OCI-LY7 (cell line): ENCODE results near the gene TAS2R43. TPM values are rescaled to one million over a fixed set of nuclear protein-coding genes. Genes with fewer than 3 reads are reported as not detected.
"Not testable (repeated sequence)": the region's sequence is repeated elsewhere in the genome, so short reads cannot be mapped to it uniquely, and the experiment has no call there.

Experiments used
- BruUV-seq: library from RNA; stranded (reverse); fragments of 400-500 nt; replicated peaks from 2 replicates; lab custom pipeline; 2021; lab: Mats Ljungman, UMichigan
- CTCF ChIA-PET: fragments of 300-600 bp; sonication (Branson Sonifier 250); formaldehyde crosslinking; loops from one replicate; lab custom pipeline; 2022; ENCODE audit warnings: antibody characterized with exemption; ENCODE audit not compliant: unreplicated experiment; lab: Charles Lee
- POLR2A ChIA-PET: fragments of 300-600 bp; sonication (Branson Sonifier 250); formaldehyde crosslinking; loops from one replicate; lab custom pipeline; 2022; ENCODE audit warnings: antibody characterized with exemption; lab: Charles Lee
- DNase-seq: peaks from one replicate; pipeline ENCODE4 v3.0.0-alpha.2; 2015; ENCODE audit warnings: low spot score
- H2AFZ ChIP-seq: fragments of 200-600 bp; sonication (generic), shearing (Covaris generic); 2 replicates; pipeline ENCODE4 v1.6.1; 2014; ENCODE audit warnings: mild to moderate bottlenecking, antibody characterized with exemption, low read length, moderate library complexity
- H3K27ac ChIP-seq: fragments of 200-600 bp; sonication (generic); 2 replicates; pipeline ENCODE4 v1.5.1; 2014; ENCODE audit warnings: mixed run types, low read depth, mild to moderate bottlenecking, moderate library complexity, low read length, inconsistent platforms; ENCODE audit not compliant: poor library complexity, severe bottlenecking
- H3K36me3 ChIP-seq: fragments of 200-600 bp; sonication (generic); 2 replicates; pipeline ENCODE4 v1.6.1; 2014; ENCODE audit warnings: mild to moderate bottlenecking, antibody characterized with exemption, low read length, moderate library complexity, mixed read lengths; ENCODE audit not compliant: insufficient read depth
- H3K4me1 ChIP-seq: fragments of 200-600 bp; sonication (generic); 2 replicates; pipeline ENCODE4 v1.5.1; 2014; ENCODE audit warnings: mild to moderate bottlenecking, low read length; ENCODE audit not compliant: insufficient read depth, poor library complexity, severe bottlenecking
- H3K4me2 ChIP-seq: fragments of 200-600 bp; sonication (generic); 2 replicates; pipeline ENCODE4 v1.6.1; 2014; ENCODE audit warnings: mild to moderate bottlenecking, low read length
- H3K4me3 ChIP-seq: fragments of 200-600 bp; sonication (generic); 2 replicates; pipeline ENCODE4 v1.5.1; 2014; ENCODE audit warnings: mild to moderate bottlenecking, low read depth, low read length; ENCODE audit not compliant: poor library complexity, severe bottlenecking
- H3K79me2 ChIP-seq: fragments of 200-600 bp; sonication (generic); 2 replicates; pipeline ENCODE4 v1.6.1; 2016; ENCODE audit warnings: low read depth, mild to moderate bottlenecking, low read length, moderate library complexity, mixed read lengths; ENCODE audit not compliant: insufficient read depth
- H3K9me2 ChIP-seq: fragments of 200-600 bp; sonication (generic); 2 replicates; pipeline ENCODE4 v1.6.1; 2016; ENCODE audit warnings: mild to moderate bottlenecking, low read length, mixed read lengths; ENCODE audit not compliant: insufficient read depth
- H3K9me3 ChIP-seq: fragments of 200-600 bp; sonication (generic); 2 replicates; pipeline ENCODE4 v1.6.1; 2014; ENCODE audit warnings: mild to moderate bottlenecking, mixed run types, low read length, mixed read lengths
- H4K20me1 ChIP-seq: fragments of 200-600 bp; sonication (generic); 2 replicates; pipeline ENCODE4 v1.6.1; 2014; ENCODE audit warnings: mild to moderate bottlenecking, antibody characterized with exemption, low read length, moderate library complexity, mixed read lengths; ENCODE audit not compliant: insufficient read depth
- EZH2phosphoT487 ChIP-seq: fragments of 200-600 bp; sonication (generic); IDR thresholded peaks from 2 replicates; pipeline ENCODE4 v1.6.1; 2018; ENCODE audit warnings: low read depth, borderline replicate concordance, mild to moderate bottlenecking, mixed run types, antibody characterized with exemption, low read length, moderate library complexity, mixed read lengths
- intact Hi-C: fragments of 100-400 bp; cut with micrococcal nuclease; formaldehyde crosslinking; loops from one replicate; pipeline ENCODE4 v1.10.0; 2022; ENCODE audit not compliant: unreplicated experiment
- total RNA-seq, 2 experiments: library from RNA; depleted of rRNA in 1 of 2; stranded (reverse); fragments of >200 nt in 1 of 2; shearing (Covaris generic) in 1 of 2; gene quantifications; 2 replicates each; pipeline ENCODE4 v1.2.3, GENCODE V29; 2014 to 2022
- TF ChIP-seq, protein P1 (sequence below): fragments of 200-600 bp; sonication (generic); conservative IDR thresholded peaks from 2 replicates; pipeline ENCODE4 v1.5.1; 2014; ENCODE audit warnings: mild to moderate bottlenecking, antibody characterized with exemption, low read length, moderate library complexity, mixed read lengths

Gene TAS2R43
- total RNA-seq, 2 experiments from 2014 or later = 3.0 to 4.7 TPM

DNA sequence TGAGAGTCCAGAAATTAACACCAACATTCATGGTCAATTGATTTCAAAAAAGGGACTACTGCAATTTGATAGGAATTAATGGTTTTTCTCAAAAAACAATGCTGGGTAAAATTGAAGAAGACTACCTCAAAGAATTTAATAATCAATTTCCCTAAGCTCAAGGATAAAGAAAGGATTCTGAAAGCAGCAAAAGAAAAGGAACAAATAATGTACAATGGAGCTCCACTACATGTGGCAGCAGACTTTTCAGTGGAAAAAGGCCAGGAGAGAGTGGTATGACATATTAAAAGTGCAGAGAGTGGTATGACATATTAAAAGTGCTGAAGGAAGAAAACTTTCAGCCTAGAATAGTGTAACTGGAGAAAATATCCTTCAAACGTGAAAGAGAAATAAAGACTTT, 15.6 kb upstream of the TAS2R43 start:
- Histone ChIP-seq H3K4me1 (no peaks in the 10 kb centered on the region), H3K36me3 (peaks cover 6% of the 10 kb centered on the region), H2AFZ (no peak overlapping the region), H3K27ac (no peak overlapping the region), H3K4me2 (no peak overlapping the region), H3K79me2 (peaks cover 12% of the 10 kb centered on the region; the same call in 1 of the 2 replicates), H4K20me1 (no peaks in the 10 kb centered on the region), H3K9me3 (peaks cover 9% of the 10 kb centered on the region; the same call in 1 of the 2 replicates), H3K4me3 (no peak overlapping the region), H3K9me2 (no peaks in the 10 kb centered on the region)
- BruUV-seq = no TSS peak
- POLR2A ChIA-PET = interaction anchor here (0.6 to 0.7 kb wide), 2 partner anchors 43 to 363 kb away, joined by 3 read pairs; no protein-coding TSS in a partner anchor
- TF ChIP-seq EZH2phosphoT487 = no peak
- TF ChIP-seq, protein P1, sequence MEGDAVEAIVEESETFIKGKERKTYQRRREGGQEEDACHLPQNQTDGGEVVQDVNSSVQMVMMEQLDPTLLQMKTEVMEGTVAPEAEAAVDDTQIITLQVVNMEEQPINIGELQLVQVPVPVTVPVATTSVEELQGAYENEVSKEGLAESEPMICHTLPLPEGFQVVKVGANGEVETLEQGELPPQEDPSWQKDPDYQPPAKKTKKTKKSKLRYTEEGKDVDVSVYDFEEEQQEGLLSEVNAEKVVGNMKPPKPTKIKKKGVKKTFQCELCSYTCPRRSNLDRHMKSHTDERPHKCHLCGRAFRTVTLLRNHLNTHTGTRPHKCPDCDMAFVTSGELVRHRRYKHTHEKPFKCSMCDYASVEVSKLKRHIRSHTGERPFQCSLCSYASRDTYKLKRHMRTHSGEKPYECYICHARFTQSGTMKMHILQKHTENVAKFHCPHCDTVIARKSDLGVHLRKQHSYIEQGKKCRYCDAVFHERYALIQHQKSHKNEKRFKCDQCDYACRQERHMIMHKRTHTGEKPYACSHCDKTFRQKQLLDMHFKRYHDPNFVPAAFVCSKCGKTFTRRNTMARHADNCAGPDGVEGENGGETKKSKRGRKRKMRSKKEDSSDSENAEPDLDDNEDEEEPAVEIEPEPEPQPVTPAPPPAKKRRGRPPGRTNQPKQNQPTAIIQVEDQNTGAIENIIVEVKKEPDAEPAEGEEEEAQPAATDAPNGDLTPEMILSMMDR = no peak
- CTCF ChIA-PET = no interaction called here
- intact Hi-C loops = no loop called here
- DNase-seq = no peak

DNA sequence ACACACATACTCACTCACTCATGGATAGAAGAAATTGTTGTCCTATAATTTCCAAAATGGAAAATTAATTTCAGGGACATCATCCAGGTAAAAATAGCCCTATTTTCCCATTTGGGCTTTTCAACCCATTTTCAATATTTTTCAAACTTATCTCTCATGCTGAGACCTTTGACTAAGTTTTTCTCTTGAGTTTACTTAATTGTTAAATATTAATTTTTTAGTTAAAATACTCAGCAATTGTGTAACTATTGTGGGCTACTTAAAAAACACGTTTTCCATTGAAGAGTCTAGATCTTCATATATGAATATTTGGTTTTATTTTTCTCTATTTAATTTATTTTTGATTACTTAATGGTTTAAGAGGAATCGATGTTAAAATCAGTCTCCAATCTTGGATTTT, 14.2 kb upstream of the TAS2R43 start:
- TF ChIP-seq, protein P1 = no peak
- TF ChIP-seq EZH2phosphoT487 = no peak
- Histone ChIP-seq H3K36me3 (peaks cover 6% of the 10 kb centered on the region), H3K4me1 (no peaks in the 10 kb centered on the region), H4K20me1 (no peaks in the 10 kb centered on the region), H3K9me2 (no peaks in the 10 kb centered on the region), H3K4me3 (no peak overlapping the region), H3K27ac (no peak overlapping the region), H2AFZ (no peak overlapping the region), H3K9me3 (peaks cover 6% of the 10 kb centered on the region; the same call in 1 of the 2 replicates), H3K4me2 (no peak overlapping the region), H3K79me2 (peaks cover 8% of the 10 kb centered on the region; the same call in 1 of the 2 replicates)
- intact Hi-C loops = no loop called here
- DNase-seq = no peak
- ChIA-PET POLR2A (interaction anchor here (0.7 kb wide), 1 partner anchor 21 kb away, joined by 4 read pairs; no protein-coding TSS in a partner anchor), CTCF (no interaction called here)
- BruUV-seq = no TSS peak

DNA sequence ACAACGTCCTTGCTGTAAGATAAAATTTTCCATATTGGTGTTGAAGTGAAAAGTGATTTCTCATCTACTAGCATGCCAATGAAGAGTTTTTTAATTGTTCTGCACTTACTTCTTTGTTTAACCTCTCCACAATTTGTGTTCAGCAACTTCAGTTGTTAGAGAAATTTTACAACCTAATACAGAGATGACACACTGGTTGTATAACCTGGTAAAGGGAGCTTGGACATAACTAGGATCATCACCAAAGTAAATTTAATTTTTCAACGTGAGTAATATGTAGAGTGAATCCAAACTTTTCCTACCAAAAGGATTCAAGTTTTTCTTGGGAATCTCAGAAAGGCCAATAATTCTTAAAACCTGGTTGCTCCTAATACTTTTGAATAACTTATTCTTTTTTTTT, 13.4 kb upstream of the TAS2R43 start:
- Histone ChIP-seq H3K79me2 (peaks cover 15% of the 10 kb centered on the region; the same call in 1 of the 2 replicates), H3K9me3 (peaks cover 10% of the 10 kb centered on the region; the same call in 1 of the 2 replicates), H3K36me3 (peaks cover 10% of the 10 kb centered on the region), H4K20me1 (no peaks in the 10 kb centered on the region), H3K4me3 (no peak overlapping the region), H3K9me2 (no peaks in the 10 kb centered on the region), H3K27ac (no peak overlapping the region), H3K4me1 (no peaks in the 10 kb centered on the region), H3K4me2 (no peak overlapping the region), H2AFZ (no peak overlapping the region)
- BruUV-seq = no TSS peak
- ChIA-PET POLR2A (interaction anchor here (0.7 kb wide), 1 partner anchor 20 kb away, joined by 4 read pairs; no protein-coding TSS in a partner anchor), CTCF (no interaction called here)
- DNase-seq = no peak
- intact Hi-C loops = no loop called here
- TF ChIP-seq, protein P1 = no peak

DNA sequence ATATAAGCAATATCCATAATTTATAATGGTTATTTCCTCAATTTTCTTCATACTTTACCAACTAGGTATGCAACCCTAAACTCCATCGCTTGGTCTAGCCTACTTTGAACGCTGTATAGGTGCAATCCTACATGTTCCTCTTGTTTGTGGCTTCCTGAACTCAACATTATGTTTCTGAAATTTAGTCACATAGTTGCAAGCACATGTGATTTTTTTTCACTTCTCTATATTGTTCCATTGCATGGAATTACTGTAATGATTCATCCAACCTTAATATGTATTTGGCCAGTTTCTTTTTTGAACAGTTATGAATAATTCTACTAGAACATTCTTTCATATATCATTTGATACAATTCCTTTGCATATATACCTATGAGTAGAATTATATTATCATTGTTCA, 2.8 kb upstream of the TAS2R43 start:
- H3K9me3 ChIP-seq, H3K4me1 ChIP-seq, H3K9me2 ChIP-seq, H3K4me2 ChIP-seq, H2AFZ ChIP-seq, BruUV-seq, H3K4me3 ChIP-seq, H3K27ac ChIP-seq, H4K20me1 ChIP-seq, intact Hi-C loops, DNase-seq, POLR2A ChIA-PET, H3K79me2 ChIP-seq, CTCF ChIA-PET, H3K36me3 ChIP-seq: not testable (repeated sequence)
